Cardiac fibroblast (primary cell): ENCODE data around the gene ZNF433.
A peak's percentile ranks its signal among the peaks of the same experiment; 100 is the strongest.

Experiments used
- DNase-seq, 2 donors: peaks; one replicate each; pipeline versions ENCODE4 v3.0.0 to v3.0.0-alpha.2; 2010; ENCODE audit warnings: low read depth in 2 of 2
- H3K4me3 ChIP-seq, 2 donors: replicated peaks in 1 of 2; 1 replicate in 1 of 2; 2 replicates in 1 of 2; pipeline ENCODE4 v1.5.1; 2011; ENCODE audit warnings: low read depth in 2 of 2, low read length in 2 of 2, mild to moderate bottlenecking in 2 of 2, moderate library complexity in 1 of 2
- CTCF ChIP-seq: IDR thresholded peaks from one replicate; pipeline ENCODE4 v1.5.1; 2011; ENCODE audit warnings: low read depth, mild to moderate bottlenecking, low read length, inconsistent platforms

The ZNF433 gene

GRCh38 chr19:11973019-11973810, 62.3 kb downstream of the ZNF433 start:
- TF ChIP-seq CTCF, result no peak
- H3K4me3 ChIP-seq, result no peak overlapping the region
- DNase-seq, result no peak

GRCh38 chr19:11971041-11971440, 64.4 kb downstream of the ZNF433 start:
- no peak for DNase-seq
- no peak for TF ChIP-seq CTCF
- no peak overlapping the region for H3K4me3 ChIP-seq

- no peak for DNase-seq
- TF ChIP-seq CTCF, result no peak
- H3K4me3 ChIP-seq, result no peak overlapping the region
Measured at GRCh38 chr19:11970174-11970573, 65.3 kb downstream of the ZNF433 start.

- TF ChIP-seq CTCF, result no peak
- DNase-seq, result peak; percentile 81 to 87
- H3K4me3 ChIP-seq, result peak within 1 kb of the TSS; percentile 66 to 71
Measured at GRCh38 chr19:11964858-11965645, 70.4 kb downstream of the ZNF433 start, which contains the start of gene ZNF763. TSS of gene ZNF763 (plus strand) at chr19:11965040. CDS start at chr19:11965209, 169 bp downstream.
